ENCODE data around the gene TSHZ2.

Gene TSHZ2

GRCh38 chr20:53061192-53062108, 89.3 kb downstream of the TSHZ2 start:
- no peak for DNase-seq (ENCODE audit: low read depth in 2 of 2)

GRCh38 chr20:53064935-53065334, 92.8 kb downstream of the TSHZ2 start:
- DNase-seq (ENCODE audit: low read depth in 2 of 2), result no peak

- DNase-seq (ENCODE audit: low read depth in 2 of 2), result no peak
Observed at GRCh38 chr20:53068241-53068640, 96.1 kb downstream of the TSHZ2 start.

- no peak for DNase-seq (ENCODE audit: low read depth in 2 of 2)
Observed at GRCh38 chr20:53069132-53069531, 97.0 kb downstream of the TSHZ2 start.

- no peak for DNase-seq (ENCODE audit: low read depth in 2 of 2)
Observed at GRCh38 chr20:53070224-53070623, 98.1 kb downstream of the TSHZ2 start.

GRCh38 chr20:53070706-53071392, 98.7 kb downstream of the TSHZ2 start:
- DNase-seq (ENCODE audit: low read depth in 2 of 2), result no peak

- no peak for DNase-seq (ENCODE audit: low read depth in 2 of 2)
Observed at GRCh38 chr20:53071833-53072232, 99.7 kb downstream of the TSHZ2 start.

- DNase-seq (ENCODE audit: low read depth in 2 of 2), result no peak
Observed at GRCh38 chr20:53072923-53073579, 100.9 kb downstream of the TSHZ2 start.

- no peak for DNase-seq (ENCODE audit: low read depth in 2 of 2)
Observed at GRCh38 chr20:53073636-53074415, 101.7 kb downstream of the TSHZ2 start.

GRCh38 chr20:53074811-53075314, 102.7 kb downstream of the TSHZ2 start:
- DNase-seq (ENCODE audit: low read depth in 2 of 2), result no peak

- no peak for DNase-seq (ENCODE audit: low read depth in 2 of 2)
Observed at GRCh38 chr20:53076668-53077067, 104.5 kb downstream of the TSHZ2 start.

GRCh38 chr20:53077373-53078205, 105.4 kb downstream of the TSHZ2 start:
- no peak for DNase-seq (ENCODE audit: low read depth in 2 of 2)

- DNase-seq (ENCODE audit: low read depth in 2 of 2), result no peak
Observed at GRCh38 chr20:53078761-53079160, 106.6 kb downstream of the TSHZ2 start.

- DNase-seq (ENCODE audit: low read depth in 2 of 2), result no peak
Observed at GRCh38 chr20:53079261-53079691, 107.1 kb downstream of the TSHZ2 start.

GRCh38 chr20:53079828-53080686, 107.9 kb downstream of the TSHZ2 start:
- no peak for DNase-seq (ENCODE audit: low read depth in 2 of 2)

- no peak for DNase-seq (ENCODE audit: low read depth in 2 of 2)
Observed at GRCh38 chr20:53080687-53080962, 108.5 kb downstream of the TSHZ2 start.

- no peak for DNase-seq (ENCODE audit: low read depth in 2 of 2)
Observed at GRCh38 chr20:53080969-53081871, 109.1 kb downstream of the TSHZ2 start.

- DNase-seq (ENCODE audit: low read depth in 2 of 2), result no peak
Observed at GRCh38 chr20:53081916-53082863, 110.0 kb downstream of the TSHZ2 start.

Data from stimulated activated CD8-positive, alpha-beta memory T cell treated with anti-CD3 and anti-CD28 coated beads, Interleukin-15, amount 100 ng/mL, for 48 hours (primary cell).